ENCODE data around the gene ZHX3.

- TF ChIP-seq POLR2A (IDR thresholded peaks at IDR 0.05; ENCODE audit: low read length) (no peak), GATA1 (IDR thresholded peaks at IDR 0.05; ENCODE audit: low read depth, low read length) (no peak)
Observed at GRCh38 chr20:41180599-41181333, 136.8 kb downstream of the ZHX3 start.

Data from erythroblast (primary cell).